Epithelial cell of prostate (primary cell): Measurements from ENCODE around the gene TCP11L1.

Source experiments
- DNase-seq: peaks from one replicate; pipeline ENCODE4 v3.0.0-alpha.2; 2011; ENCODE audit warnings: low read depth, low spot score
- H3K27ac ChIP-seq: fragments of 450-650 bp; 2 replicates; pipeline ENCODE4 v1.5.1; 2017; ENCODE audit warnings: mild to moderate bottlenecking

Gene TCP11L1, protein sequence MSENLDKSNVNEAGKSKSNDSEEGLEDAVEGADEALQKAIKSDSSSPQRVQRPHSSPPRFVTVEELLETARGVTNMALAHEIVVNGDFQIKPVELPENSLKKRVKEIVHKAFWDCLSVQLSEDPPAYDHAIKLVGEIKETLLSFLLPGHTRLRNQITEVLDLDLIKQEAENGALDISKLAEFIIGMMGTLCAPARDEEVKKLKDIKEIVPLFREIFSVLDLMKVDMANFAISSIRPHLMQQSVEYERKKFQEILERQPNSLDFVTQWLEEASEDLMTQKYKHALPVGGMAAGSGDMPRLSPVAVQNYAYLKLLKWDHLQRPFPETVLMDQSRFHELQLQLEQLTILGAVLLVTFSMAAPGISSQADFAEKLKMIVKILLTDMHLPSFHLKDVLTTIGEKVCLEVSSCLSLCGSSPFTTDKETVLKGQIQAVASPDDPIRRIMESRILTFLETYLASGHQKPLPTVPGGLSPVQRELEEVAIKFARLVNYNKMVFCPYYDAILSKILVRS

DNA sequence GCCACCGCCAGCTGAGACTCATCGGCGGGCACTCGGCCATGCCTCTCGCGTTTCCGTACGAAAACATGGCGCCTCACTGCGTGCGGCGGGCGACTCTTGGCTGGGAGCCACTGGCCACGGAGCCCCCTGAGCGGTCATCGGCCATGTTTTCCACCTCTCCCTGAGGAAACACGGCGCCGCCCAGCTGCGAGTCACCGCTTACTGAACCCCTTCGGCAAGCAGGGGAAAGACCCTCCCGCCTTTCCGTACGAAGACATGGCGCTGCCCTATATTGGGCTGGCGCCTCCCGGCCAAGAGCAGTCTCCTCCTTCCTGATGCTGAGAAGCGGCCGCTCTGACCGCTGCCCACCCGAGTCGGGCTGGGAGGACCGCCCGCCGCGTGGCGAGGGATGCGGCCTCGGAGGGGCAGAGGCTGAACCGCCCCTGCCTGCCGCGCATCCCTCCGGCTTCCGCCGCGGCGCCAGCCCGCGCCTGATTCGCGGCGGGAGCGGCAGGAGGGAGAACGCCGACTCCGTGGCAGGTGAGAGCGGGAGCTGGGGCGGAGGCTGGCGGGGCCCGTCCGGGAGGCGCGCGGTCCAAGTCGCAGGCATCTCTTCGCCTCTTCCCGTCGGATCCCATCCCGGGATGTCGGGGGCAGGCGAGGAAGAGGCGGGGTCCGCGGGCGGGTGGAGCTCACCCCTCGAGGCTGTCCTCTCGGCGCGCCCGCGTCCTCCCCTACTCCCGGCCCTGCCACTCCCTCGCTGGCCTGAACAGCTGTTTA is at the start of gene TCP11L1:
Gene TCP11L1 (plus strand): TSS at position 299 of the 759 bp plus-strand sequence. CDS start 4,202 bp downstream, outside the sequence.
- no peak for DNase-seq
- peak within 1 kb of the TSS; percentile 96 for H3K27ac ChIP-seq

DNA sequence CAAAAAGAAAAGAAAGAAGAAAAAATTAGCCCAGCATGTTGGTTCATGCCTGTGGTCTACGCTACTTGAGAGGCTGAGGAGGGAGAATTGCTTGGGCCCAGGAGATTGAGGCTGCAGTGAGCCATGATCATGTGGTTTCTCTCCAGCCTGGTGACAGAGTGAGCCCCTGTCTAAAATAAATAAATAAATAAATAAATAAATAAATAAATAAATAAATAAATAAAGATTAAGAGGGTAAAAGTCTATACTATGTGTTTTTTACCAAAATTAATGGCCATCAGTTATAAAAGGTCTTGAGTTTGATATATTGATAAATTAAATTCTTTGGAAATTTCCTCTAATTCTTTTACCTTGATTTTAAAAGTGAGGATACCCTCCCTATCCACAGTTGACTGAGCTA is 48.9 kb upstream of the TCP11L1 start:
- H3K27ac ChIP-seq: no peak overlapping the region

DNA sequence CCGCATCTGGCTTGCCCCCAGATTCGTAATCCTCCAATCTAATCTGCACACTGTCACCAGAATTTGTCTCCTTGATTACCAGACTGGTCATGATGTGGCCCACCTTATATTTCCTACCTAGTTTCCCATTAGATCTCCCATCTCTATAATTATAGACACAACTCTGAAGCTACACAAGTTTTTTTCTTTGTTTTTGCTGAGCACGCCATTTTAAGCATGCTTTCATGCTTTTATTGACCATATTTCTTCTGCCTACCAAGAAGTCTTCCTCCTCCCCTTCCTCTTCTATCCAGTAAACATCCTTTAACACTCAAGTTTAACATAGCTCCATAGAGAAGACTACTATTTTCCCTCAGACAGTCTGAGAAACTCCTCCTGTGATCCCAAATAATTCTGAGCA is 47.9 kb upstream of the TCP11L1 start:
- DNase-seq: no peak
- H3K27ac ChIP-seq: no peak overlapping the region

More for the DNA sequence above, 48.9 kb upstream of the TCP11L1 start:
- no peak for DNase-seq

DNA sequence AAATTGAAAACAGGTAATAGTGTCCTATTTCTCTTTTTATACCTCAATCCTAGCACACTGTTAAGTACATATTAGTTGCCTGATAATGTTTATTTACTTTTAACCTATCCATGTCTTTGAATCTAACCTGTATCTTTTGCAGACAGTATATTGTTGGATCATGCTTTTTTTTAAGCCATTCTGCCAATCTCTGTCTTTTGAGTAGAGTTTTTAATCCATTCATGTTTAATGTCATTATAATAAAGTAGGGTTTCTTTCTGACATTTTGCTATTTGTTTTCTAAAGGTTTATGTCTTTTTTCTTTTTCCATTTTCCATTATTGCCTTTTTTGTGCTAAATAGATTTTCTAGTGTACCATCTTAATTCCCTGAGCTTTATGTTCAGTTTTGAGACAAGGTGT is 47.5 kb upstream of the TCP11L1 start:
- no peak for DNase-seq
- no peak overlapping the region for H3K27ac ChIP-seq

DNA sequence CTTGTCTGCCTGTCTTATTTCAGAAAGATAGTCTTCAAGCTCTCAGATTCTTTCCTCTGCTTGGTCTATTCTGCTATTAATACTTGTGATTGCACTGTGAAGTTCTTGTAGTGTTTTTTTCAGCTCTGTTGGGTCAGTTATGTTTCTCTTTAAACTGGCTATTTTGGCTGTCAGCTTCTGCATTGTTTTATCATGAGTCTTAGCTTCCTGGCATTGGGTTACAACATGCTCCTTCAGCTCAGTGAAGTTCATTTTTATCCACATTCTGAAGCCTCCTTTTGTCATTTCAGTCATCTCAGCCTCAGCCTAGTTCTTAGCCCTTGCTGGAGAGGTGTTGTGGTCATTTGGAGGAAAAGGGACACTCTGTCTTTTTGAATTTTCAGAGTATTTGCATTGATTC is 39.2 kb upstream of the TCP11L1 start:
- peak overlapping the region; percentile 16 for H3K27ac ChIP-seq

DNA sequence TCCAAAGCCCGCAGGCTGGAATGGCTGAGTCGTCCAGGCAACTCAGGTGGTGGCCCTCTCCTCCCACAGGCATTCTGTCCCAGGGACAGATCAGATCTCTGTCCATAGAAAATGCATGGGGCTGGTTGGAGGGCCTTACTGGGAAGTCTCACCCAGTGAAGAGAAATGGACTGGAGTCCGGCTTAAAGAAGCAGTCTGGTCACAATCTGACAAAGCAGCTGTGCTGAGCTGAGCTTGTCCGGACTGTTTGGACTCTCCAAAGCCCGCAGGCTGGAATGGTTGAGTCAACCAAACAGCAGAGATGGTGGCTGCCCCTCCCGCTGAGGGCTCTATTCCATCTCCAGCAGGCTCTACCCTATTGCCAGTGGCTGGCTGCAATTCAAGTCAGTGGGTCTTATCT is 38.1 kb upstream of the TCP11L1 start:
- DNase-seq: no peak
- no peak overlapping the region for H3K27ac ChIP-seq

More for the DNA sequence above, 39.2 kb upstream of the TCP11L1 start:
- DNase-seq: no peak

DNA sequence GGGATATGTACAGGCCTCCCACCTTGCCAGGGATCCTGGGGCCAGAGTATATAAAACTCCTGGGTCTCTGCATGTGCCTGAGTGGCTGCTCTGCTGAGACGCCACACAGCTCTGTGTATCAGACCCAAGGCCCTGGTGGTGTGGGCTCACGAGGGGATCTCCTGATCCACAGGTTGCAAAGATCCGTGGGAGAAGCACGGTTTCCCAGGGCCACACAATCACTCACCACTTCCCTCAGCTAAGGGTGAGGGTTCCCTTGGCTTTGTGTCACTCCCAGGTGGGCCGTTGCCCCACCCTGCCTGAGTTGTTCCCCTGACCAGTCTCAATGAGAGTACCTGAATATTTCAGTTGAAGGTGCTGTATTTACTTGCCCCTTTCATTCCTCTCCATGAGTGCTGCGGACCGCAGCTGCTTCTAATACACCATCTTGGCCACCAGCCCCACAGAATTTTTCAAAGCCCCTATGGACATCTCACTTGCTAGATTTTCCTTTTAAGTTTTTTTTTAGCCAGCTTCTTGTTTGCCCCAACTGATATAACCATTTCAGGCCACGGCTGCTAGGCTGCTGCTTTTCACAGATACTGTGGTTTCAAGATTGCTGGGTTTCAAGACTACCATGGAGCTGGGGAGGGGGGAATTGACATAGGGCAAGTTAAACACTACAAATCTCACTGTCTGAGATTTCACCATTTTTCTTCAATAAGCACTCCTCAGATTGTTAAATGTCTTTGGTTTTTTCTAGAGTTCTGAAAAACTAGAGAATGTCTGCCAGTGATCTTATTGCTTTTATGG is 37.4 kb upstream of the TCP11L1 start:
- H3K27ac ChIP-seq: no peak overlapping the region
- no peak for DNase-seq

DNA sequence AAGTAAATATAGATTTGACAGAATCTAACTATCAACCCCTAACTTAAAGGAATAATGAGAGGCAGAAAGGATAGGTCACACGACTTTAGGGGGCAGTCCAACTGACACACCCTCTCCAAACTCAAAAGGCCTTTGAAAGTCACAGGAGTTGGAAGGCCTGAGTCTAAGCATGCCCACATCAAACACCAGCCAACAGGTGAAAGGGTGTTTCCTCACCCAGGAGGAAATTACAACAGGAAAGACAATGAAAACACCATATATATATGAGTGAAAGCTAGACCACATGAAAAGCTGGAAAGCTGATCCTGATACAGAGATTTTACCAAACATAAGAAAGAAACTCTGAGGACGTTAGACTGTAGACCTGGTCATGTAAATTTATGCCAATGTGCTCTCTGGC is 34.2 kb upstream of the TCP11L1 start:
- no peak overlapping the region for H3K27ac ChIP-seq
- DNase-seq: no peak

DNA sequence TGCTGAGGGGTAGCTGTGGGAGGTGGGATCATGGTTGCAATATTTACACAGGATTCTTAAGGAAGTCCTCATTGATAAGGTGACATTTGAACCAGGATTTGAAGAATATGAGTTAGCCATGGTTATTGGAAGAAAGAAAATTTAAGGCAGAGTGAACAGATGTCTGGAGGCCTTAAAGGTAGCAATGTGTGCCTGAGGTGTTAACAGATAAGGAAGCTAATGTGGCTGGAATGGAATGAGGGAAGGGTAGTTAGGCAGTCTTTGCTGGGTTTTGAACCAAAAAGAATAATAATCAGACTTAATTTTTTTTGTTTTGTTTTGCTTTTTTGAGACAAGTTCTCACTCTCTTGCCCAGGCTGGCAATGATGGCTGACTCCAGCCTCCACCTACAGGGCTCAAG is 33.4 kb upstream of the TCP11L1 start:
- DNase-seq: no peak
- H3K27ac ChIP-seq: no peak overlapping the region

DNA sequence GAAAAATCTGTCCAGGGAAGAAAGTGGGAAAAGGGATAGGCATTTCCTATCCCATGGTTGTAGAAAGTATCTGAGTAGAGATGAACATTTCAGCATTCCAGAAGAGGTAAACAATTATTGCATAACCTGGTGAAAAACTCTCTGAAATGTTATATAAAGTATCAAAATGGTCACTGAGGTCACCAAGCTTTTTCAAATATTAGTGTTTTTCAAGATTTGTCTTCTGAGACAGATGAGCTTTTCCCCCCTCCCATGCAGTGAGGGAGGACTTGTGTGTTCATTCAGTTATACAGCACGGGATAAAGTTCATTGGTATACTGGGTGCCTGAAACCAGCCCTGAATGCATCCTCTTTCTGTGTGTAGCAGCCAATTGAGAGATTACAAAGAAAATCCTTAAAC is 25.6 kb upstream of the TCP11L1 start:
- no peak for DNase-seq

DNA sequence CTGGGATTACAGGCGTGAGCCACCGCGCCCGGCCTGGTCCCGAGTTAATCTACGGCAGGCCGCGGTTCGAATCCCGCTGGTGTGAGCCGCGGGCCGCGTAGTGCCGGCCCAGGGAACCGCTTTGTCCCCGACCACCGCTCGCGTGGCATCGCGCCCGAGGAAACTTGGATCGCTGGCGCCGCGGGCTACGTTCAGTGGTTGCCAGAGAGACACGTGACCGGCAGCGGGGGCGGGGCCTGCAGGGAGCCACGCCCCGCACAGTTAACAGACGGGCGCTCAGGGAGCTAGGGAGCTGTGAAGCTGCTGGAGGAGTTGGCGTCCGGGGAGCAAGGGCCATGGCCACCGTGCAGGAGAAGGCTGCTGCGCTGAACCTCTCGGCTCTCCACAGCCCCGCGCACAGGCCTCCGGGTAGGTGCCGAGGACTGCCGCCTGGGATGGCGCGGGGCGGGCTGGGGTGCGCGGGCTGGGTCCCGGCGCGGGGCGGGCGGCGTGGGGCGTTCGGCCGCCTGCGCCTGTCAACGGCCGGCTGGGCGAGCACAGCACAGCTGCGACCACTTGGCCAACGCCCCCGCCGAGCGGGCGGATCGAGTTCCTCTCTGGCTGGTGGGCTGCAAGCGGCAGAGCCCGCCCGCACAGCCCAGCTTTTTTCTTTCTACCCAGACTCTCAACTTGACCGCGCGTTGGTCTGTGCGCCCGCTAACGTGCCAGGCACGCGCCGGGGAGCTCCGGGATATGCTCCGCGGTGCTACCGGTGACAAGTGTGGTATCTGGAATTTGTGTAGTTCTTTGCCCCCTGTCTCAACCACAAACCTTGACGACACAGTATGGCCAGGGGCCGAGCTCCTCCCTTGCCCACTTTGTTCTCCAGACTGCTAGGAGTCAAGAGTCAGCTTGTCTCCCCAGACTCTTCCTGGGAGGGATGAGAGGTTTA is 23.5 kb upstream of the TCP11L1 start, which contains the start of gene DEPDC7:
Gene DEPDC7 (plus strand): TSS at position 258 of the 931 bp plus-strand sequence. CDS start 78 bp downstream, at position 336.
- no peak for DNase-seq
- H3K27ac ChIP-seq: peak within 1 kb of the TSS; percentile 34

More for the DNA sequence above, 25.6 kb upstream of the TCP11L1 start:
- no peak overlapping the region for H3K27ac ChIP-seq

DNA sequence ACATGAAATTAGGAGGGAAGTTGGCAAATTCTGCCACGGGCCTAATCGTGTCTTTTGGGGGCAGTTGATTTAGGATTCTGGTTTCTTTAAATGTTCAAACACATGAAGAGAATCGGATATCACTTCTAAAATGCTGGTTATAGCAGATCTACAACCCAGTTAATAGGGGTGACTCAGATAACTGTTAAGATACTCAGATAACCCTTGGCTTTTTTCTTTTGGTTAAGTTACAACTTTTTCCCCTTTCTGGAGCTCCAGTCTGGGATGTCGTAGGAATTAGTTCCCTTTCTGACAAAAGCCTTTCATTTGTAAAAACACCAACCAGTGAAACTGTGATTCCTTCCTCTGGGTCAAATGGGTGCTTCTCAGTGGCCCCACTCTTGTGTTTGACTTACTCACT is 22.7 kb upstream of the TCP11L1 start:
- no peak for DNase-seq
- peak overlapping the region; percentile 34 for H3K27ac ChIP-seq

DNA sequence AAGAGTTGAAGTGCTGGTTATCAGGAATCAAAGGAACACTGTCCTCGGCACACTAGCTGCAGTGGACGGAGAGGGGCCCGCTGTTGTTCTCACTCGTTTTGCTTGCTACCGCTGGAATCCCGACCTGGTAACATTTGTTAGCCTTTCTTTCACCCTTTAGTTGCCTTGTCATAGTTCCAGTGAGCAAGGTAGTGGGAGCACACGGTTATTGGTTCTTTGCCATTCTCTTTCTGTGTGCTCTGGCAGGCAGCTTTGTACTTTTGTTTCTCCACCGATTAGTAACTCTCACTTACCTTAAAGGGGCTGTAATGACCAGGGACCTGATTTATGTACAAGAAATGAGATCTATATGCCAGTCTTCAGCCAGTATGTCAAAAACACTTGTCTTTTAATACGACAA is 21.9 kb upstream of the TCP11L1 start:
- no peak for DNase-seq
- no peak overlapping the region for H3K27ac ChIP-seq

DNA sequence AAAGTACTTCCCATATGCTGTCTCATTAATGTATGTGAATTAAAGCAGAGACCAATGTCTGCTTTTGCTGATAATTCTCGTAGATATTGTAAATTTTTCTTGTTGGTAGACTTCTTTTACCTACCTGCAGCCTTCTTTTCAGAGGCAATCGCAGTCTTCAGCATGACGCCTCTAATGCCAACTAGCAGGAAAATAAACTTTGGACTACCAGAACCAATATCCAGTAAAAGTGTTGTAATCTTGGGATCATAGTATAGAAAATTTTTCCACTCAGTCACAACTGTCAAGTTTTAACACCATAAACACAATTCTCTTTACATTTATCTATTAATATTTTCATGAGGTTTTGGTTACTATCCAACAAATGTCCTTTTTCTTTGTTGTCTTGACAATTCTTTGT is 21.4 kb upstream of the TCP11L1 start:
- no peak overlapping the region for H3K27ac ChIP-seq
- no peak for DNase-seq

DNA sequence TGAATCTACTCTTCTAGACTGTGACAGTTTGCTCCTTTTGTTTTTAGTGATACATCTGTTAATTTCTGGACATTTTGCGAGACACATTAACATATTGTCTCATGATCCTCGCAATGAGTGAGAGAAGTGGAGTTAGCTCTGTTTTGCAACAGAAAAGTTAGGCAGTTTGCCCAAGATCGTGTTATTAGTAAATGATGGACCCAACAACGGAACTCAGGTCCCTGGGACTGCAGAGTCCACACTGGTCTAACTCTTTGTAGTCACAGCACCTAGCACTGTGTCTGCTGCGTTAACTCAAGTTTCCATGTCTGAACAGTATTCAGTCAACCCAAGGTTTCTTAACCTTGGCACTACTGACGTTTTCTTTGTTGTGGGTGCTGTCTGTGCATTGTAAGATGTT is 20.5 kb upstream of the TCP11L1 start:
- no peak for DNase-seq
- no peak overlapping the region for H3K27ac ChIP-seq

DNA sequence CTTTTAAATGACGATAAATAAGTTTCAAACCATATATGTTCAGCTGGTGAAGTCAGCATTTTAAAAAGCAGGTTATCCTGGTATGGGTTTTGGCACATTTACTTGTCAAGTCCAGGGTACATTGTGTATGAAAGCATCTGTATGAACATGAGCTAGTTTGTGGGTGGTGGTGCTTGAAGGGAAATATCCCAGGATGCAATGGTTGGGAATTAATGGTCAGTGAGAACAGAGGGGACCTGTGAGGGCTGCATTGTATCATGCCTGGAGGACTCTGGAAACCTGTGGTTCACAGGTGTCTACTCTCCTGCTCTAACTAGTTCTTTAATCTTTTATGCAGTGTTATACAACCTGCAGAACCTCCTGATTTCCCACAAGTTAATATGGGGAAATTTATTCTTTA is 17.9 kb upstream of the TCP11L1 start:
- H3K27ac ChIP-seq: no peak overlapping the region
- DNase-seq: no peak

DNA sequence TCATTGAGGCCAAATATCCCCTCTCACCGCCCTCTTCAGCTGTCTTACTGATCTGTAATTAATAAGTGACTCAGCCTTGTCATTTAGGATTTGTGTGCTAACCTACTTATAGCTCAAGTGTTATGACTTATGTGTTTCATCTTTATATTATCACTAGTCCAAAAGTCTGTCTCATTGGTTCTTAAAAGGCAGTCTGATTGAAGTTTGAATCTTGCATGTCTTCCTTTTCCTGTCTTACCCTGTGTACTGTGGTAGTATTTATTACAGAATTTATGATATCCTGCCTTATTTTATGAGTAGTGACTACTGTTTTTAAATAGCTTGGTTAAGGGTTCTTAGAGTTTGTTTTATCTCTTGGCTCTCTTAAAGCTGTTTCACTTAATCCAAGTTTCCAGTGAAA is 17.4 kb upstream of the TCP11L1 start:
- DNase-seq: no peak
- H3K27ac ChIP-seq: no peak overlapping the region

DNA sequence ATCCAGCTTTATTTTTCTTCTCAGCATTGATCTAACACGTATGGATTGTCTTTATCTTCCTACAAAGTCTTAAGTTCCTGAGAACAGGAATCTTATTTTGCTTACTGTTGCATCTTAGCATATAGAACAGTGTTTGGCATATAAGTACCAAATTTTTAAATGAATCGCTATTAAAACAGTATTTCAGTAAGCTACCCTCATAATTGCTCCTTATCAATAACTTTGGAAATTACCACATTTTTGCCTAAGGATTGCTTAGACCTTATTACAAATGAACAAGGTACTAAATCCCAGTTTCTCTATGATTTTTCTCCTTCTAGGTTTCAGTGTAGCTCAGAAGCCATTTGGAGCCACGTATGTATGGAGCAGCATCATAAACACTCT is 14.0 kb upstream of the TCP11L1 start:
- H3K27ac ChIP-seq: no peak overlapping the region
- no peak for DNase-seq

DNA sequence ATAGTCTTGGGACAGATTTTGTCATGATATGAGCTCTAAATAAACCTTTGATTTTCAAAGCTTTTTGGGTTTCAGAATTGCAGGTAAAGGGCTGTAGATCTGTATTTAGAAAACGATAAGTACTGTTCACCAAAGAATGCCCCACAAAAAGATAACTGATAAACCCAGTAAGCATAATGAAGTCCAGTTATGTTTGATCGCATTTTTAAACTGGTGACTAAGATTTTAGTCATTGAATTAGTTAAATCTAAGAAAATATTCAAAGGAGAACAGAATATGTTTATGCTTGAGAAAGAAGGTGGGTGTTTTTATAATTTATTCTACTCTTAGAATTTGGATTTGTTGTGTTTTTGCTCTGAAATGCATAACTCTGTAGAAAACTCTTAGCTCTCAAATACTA is 12.1 kb upstream of the TCP11L1 start:
- no peak overlapping the region for H3K27ac ChIP-seq

More for the DNA sequence above, 12.1 kb upstream of the TCP11L1 start:
- DNase-seq: no peak
